CD4-positive, alpha-beta T cell treated with Interleukin-15 for 1 hour (primary cell): ENCODE measurements around the gene SP110.
"Not testable (repeated sequence)": the region's sequence is repeated elsewhere in the genome, so short reads cannot be mapped to it uniquely, and the experiment has no call there.

Experiments used
- DNase-seq: peaks from one replicate; pipeline ENCODE4 v3.0.0-alpha.2; 2020

The SP110 gene

GRCh38 chr2:230219419-230220331, at the start of gene SP110:
Gene SP110, minus strand, starts transcription at chr2:230219984. Its CDS starts 3,057 bp downstream, at chr2:230216927.
- DNase-seq: peak; percentile 78

DNA sequence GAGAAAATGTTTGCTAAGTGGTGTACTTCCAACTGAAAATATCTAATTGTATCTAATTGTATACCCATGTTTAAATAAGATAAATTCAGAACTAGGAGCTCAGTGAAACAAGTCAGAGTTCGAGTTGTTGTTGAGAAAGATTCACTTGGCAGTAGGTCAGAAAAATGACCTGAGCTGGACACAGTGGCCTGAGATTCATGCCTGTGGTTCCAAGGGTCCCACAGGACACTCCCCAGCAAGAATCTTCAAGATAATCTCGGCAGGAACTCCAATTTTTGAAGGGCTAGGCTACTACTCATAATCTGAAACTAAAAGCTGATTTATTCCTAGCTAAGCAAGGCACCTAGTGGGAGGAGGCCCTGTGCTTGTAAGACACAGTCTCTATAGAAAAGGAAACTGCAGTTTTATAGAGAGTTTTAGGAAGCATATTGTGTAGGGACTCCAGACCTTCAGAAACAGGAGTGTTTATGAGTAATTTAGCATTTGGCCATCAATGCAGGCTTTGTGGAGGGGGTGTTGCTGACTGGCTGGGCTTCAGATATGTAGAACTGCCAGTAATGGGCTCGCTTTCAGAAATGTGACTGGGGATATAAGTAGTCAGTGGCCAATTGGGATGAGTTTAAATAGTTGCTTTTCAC, 48.9 kb upstream of the SP110 start:
- DNase-seq: no peak

DNA sequence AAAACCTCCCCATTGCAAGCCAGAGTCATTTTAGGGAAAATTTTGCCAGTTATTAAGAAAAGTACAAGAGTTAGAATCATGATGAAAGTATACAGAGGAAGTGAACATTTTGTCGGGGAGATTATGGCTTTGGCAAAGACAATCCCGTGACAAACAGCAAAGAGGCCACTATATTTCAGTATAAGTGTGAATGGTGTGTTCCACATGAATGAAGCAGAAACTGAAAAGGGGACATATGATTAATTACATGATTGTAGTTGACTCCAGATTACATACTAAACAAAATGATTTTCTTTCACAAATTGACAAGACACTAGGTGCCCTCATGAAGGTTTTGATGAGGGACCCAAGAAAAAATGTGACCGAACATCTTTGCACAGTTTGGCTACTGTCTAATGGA, 47.8 kb upstream of the SP110 start:
- no peak for DNase-seq

- no peak for DNase-seq
Observed at GRCh38 chr2:230267059-230267458, 47.3 kb upstream of the SP110 start.

DNA sequence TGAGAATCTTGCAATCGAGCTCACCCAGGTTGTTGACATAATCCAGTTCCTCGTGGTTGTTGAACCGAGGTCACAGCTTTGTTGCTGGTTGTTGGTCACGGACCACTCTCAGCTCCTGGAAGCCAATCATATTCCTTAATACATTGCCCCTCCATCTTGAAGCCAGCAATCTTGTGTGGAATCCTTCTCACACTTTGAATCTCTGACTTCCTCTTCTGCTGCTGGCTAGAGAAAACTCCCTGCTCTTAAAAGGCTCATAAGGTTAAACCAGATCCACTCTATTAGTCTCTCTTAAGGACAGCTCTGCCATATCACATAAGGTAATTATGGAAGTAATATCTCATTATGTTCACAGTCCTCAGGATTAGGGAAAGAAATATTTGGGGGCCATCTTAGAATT, 46.9 kb upstream of the SP110 start:
- DNase-seq: no peak

- DNase-seq: not testable (repeated sequence)
Observed at GRCh38 chr2:230264945-230265344, 45.2 kb upstream of the SP110 start.

- DNase-seq: no peak
Observed at GRCh38 chr2:230262246-230262645, 42.5 kb upstream of the SP110 start.

- no peak for DNase-seq
Observed at GRCh38 chr2:230258483-230258882, 38.7 kb upstream of the SP110 start.

- DNase-seq: no peak
Observed at GRCh38 chr2:230256733-230257332, 37.0 kb upstream of the SP110 start.

- no peak for DNase-seq
Observed at GRCh38 chr2:230254152-230254881, 34.5 kb upstream of the SP110 start.

GRCh38 chr2:230250231-230250630, 30.4 kb upstream of the SP110 start:
- no peak for DNase-seq

- no peak for DNase-seq
Observed at GRCh38 chr2:230246206-230246605, 26.4 kb upstream of the SP110 start.

DNA sequence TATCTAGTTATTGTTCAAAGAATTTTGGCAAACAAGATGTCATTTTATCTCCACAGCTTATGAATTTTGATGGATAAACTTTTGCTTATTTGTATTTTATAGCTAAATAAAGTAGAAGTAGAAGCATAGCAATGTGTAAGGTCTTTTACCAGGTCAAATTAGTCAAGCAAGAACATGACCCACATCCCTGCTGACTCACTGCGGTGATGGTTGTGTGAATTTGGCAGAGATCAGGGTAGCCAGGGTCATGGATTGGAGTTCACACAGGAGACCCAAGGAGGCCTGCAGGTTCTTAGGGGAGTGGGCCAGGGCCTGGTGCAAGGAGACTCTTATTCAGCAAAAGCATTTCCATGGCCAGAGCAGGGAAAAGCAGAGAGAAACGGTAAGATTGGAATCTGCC, 24.4 kb upstream of the SP110 start:
- DNase-seq: no peak

GRCh38 chr2:230234845-230235244, 15.1 kb upstream of the SP110 start:
- no peak for DNase-seq

DNA sequence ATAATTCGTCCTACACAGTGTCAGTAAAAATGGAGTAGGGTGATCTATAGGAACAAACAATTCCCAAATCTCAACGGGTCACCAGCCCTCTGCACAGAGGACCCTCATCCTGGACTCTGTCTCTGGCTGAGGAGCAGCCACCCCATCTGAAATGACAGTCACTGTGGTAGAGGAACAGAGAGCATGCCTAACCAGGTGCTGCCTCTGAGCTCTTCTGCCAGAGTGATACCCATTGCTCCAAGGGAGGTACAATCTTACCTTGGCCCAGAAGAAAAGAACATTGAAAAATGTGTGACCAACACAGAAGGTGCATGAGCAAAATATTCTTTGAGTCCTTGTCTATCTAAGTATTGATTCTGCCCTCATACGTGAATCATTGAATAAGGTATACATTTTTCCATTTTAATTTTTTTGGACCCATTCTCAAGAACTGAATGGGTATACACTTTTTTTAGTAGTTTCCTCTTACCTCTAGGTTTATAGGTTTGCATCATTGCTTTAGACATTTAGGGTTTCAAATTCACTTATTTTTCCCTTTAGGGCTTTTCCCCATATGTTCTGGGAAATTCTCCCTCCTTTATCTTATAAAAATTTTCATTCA, 14.4 kb upstream of the SP110 start:
- no peak for DNase-seq

DNA sequence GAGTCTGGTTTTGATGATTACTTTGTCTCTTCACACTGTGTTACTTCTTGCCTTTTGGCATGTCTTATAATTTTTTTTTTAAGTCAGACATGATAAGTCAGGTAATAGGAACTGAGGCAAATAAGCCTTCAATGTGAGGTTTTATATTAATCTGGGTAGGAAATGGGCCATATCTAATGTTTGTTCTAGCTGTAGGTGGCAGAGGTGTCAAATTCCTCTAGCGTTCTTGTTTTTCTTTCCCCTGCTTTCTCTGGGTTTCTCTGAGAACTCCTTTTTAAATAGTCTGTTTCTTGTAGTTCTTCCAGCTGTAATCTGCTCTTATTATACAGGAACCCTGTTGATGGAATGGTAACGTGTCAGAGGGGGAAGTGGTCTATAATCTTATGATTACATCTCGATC, 11.5 kb upstream of the SP110 start:
- DNase-seq: no peak

- DNase-seq: no peak
Observed at GRCh38 chr2:230230496-230231200, 10.9 kb upstream of the SP110 start.

- no peak for DNase-seq
Observed at GRCh38 chr2:230230087-230230486, 10.3 kb upstream of the SP110 start.

GRCh38 chr2:230227216-230227615, 7.4 kb upstream of the SP110 start:
- no peak for DNase-seq

DNA sequence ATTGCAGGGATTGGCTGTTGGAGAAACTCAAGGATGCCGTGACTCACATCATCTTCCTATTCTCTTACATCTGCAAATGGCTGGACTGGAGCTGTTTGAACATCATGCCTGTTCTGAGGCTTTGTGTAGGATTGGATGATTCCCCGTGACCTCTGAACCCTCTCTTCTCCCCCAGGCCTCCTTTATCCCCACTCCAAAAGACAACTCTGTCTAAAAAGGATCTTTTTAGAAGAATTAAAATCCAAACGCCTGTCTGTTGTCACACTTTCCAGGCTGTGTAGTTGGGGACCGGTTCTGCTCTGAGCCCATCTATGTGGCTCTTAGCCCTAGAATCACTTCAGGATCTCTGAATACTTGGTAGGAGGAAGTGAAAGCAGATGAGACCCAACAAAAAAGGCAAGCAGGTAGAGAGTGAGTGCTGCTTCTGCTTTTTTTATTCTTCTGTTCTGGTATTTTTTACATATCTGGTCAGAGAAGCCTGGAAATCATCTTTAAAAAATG, 6.3 kb upstream of the SP110 start:
- DNase-seq: peak; percentile 32

DNA sequence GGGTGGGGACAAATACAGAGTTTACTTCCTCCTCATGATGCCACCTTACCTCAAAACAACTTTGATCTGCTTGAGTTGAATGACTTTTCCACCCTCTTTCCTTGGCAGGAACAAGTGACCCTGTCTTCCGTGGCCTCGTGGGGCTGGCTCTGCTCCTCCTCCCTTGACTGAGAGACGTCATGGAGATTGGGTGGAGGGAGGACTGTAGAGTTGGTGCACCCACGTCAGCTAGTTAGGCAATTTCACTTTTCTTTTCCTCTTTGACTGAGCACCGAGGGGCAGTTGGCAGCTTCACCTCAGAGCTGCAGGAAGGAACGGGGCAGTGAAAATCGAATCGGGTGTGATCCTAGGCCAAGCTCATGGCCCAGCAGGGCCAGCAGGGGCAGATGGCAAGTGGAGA, 5.7 kb upstream of the SP110 start, which contains the start of gene SP140:
SP140 (plus strand) TSS at position 251 of the 400 bp plus-strand sequence; CDS start at position 360, 109 bp downstream.
- DNase-seq: peak; percentile 84

DNA sequence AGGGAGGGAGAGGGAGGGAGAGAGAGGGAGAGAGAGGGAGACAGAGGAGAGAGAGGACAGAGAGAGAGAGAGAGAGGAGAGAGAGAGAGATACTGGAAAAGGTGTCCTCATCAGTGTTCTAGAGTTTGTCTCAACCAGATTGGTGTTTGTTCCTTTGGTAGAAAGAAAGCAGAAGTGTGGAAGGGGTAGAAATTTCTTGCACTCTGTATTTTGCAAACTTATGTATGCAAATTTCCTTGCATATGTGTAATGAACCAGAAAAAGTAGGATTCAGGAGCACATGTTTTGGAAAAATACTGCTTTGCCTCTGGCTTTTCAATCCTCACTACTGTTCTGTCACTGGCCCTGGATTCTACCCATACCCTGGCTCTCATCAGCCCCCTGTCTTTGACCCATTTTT, 4.7 kb upstream of the SP110 start:
- no peak for DNase-seq
